Stomach (tissue), 4 donors: ENCODE data around the gene CLPX.

Source experiments
- POLR2A ChIP-seq, 4 donors: fragments of 450-650 bp; IDR thresholded peaks; one replicate each; pipeline ENCODE4 v1.6.1; 2016; ENCODE audit warnings: antibody characterized with exemption in 4 of 4, control low read depth in 2 of 4, mild to moderate bottlenecking in 1 of 4, moderate library complexity in 1 of 4
- TF ChIP-seq, protein P1 (sequence below), 7 experiments: fragments of 450-650 bp in 4 of 7; fragments of 200-600 bp in 3 of 7; sonication (generic) in 3 of 7; IDR thresholded peaks; one replicate each; pipeline ENCODE4 v1.5.1; 2016 to 2019; ENCODE audit warnings: antibody characterized with exemption in 7 of 7, control low read depth in 2 of 7, mild to moderate bottlenecking in 1 of 7

DNA sequence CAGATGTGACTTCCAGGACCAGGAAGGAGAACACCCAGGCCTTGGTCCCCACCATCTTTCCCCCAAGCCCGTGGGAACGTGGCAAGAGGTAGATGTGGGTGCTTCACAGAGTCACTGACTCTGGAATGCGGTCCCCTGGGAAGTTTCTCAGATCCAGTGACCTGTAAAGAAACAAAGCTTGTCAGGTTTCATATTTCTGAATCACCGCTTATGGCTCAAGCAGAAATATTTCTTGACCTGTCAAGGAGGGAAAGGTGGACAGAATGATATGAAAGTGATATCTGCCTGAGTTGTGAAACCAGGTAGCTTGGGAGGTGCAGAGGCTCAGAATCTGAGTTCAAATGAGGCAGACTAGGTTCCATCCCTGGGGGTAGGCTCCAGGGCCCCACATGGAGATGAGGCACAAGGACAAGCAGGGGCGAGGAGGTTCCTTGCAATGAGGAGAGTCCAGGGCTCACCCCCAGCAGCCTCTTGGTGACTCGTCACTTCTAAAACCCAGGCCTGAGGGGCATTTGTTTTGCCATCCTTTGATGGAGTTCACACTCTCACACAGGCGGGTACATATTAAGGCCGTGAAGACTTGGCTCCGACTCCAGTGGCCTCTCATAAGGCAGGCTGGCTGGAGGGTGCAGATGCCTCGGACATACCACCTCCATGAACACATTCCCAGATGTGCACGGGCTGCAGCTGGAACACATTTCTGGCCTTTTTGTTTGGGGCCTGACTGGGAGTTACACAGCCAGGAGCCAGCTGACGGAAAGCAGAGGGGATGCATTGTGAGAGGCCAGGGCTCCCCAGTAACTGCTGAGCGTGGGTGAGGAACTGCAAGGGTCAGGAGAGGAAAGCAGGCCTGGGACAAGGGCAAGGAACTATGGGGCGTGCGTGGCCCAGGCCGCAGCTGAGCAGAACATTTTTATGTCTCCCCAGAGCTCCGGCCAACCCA, 24.8 kb upstream of the CLPX start:
- TF ChIP-seq, protein P1, sequence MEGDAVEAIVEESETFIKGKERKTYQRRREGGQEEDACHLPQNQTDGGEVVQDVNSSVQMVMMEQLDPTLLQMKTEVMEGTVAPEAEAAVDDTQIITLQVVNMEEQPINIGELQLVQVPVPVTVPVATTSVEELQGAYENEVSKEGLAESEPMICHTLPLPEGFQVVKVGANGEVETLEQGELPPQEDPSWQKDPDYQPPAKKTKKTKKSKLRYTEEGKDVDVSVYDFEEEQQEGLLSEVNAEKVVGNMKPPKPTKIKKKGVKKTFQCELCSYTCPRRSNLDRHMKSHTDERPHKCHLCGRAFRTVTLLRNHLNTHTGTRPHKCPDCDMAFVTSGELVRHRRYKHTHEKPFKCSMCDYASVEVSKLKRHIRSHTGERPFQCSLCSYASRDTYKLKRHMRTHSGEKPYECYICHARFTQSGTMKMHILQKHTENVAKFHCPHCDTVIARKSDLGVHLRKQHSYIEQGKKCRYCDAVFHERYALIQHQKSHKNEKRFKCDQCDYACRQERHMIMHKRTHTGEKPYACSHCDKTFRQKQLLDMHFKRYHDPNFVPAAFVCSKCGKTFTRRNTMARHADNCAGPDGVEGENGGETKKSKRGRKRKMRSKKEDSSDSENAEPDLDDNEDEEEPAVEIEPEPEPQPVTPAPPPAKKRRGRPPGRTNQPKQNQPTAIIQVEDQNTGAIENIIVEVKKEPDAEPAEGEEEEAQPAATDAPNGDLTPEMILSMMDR (IDR thresholded peaks at IDR 0.05): no peak
- no peak for TF ChIP-seq POLR2A (IDR thresholded peaks at IDR 0.05)
